D341Med (cell line): ENCODE results near the gene PRKAR2A.
"Not testable (repeated sequence)": the region's sequence is repeated elsewhere in the genome, so short reads cannot be mapped to it uniquely, and the experiment has no call there.

Experiments used
- DNase-seq: peaks from one replicate; pipeline ENCODE4 v3.0.0; 2012; ENCODE audit warnings: low spot score

Gene PRKAR2A

GRCh38 chr3:48727511-48727910 lies 120.2 kb downstream of the PRKAR2A start:
- DNase-seq: no peak

GRCh38 chr3:48725185-48725855 lies 122.4 kb downstream of the PRKAR2A start:
- not testable (repeated sequence) for DNase-seq

- no peak for DNase-seq
These were observed 123.9 kb downstream of the PRKAR2A start for GRCh38 chr3:48723725-48724124.

- DNase-seq: not testable (repeated sequence)
These were observed 124.4 kb downstream of the PRKAR2A start for GRCh38 chr3:48723293-48723692.

- peak; percentile 98 for DNase-seq
These were observed 130.5 kb downstream of the PRKAR2A start, which contains the start of gene IP6K2 for GRCh38 chr3:48716982-48717746. Gene IP6K2 (minus strand): TSS chr3:48717221. CDS start chr3:48695291, 21,930 bp downstream.

- no peak for DNase-seq
These were observed 131.1 kb downstream of the PRKAR2A start for GRCh38 chr3:48716508-48716981.

GRCh38 chr3:48715174-48715800 lies 132.4 kb downstream of the PRKAR2A start:
- peak; percentile 62 for DNase-seq

- DNase-seq: peak; percentile 38
These were observed 135.9 kb downstream of the PRKAR2A start for GRCh38 chr3:48711727-48712126.

GRCh38 chr3:48709051-48709461 lies 138.6 kb downstream of the PRKAR2A start:
- DNase-seq: no peak

- DNase-seq: no peak
These were observed 139.2 kb downstream of the PRKAR2A start for GRCh38 chr3:48708481-48708889.

GRCh38 chr3:48707157-48707556 lies 140.5 kb downstream of the PRKAR2A start:
- DNase-seq: no peak

GRCh38 chr3:48702320-48702920 lies 145.3 kb downstream of the PRKAR2A start:
- no peak for DNase-seq

- DNase-seq: no peak
These were observed 146.8 kb downstream of the PRKAR2A start for GRCh38 chr3:48700731-48701405.

- DNase-seq: no peak
These were observed 148.8 kb downstream of the PRKAR2A start for GRCh38 chr3:48698891-48699290.

GRCh38 chr3:48697952-48698351 lies 149.7 kb downstream of the PRKAR2A start:
- DNase-seq: no peak

GRCh38 chr3:48696601-48697000 lies 151.1 kb downstream of the PRKAR2A start:
- no peak for DNase-seq
